ENCODE data around the gene JTB.
A peak's percentile ranks its signal among the peaks of the same experiment; 100 is the strongest.

JTB gene

GRCh38 chr1:153963850-153964331 lies 13.6 kb downstream of the JTB start:
- no peaks in the 10 kb centered on the region for H3K9me3 ChIP-seq (ENCODE audit: control insufficient read depth, low read length)
- H3K36me3 ChIP-seq (ENCODE audit: control insufficient read depth, insufficient read depth, low read length) = peaks cover 8% of the 10 kb centered on the region
- no peaks in the 10 kb centered on the region for H3K27me3 ChIP-seq (replicated peaks; ENCODE audit: control insufficient read depth, insufficient read depth, low read length, poor library complexity, severe bottlenecking)
- peak overlapping the region; percentile 71 for H3K4me3 ChIP-seq (ENCODE audit: insufficient read depth, low read depth, low read length, poor library complexity, severe bottlenecking)
- H3K27ac ChIP-seq (ENCODE audit: insufficient read depth, low read length, poor library complexity, severe bottlenecking) = peak overlapping the region; percentile 85
- DNase-seq = peak in 1 of 3 donors; percentile 13
- peaks cover 32% of the 10 kb centered on the region for H3K4me1 ChIP-seq (ENCODE audit: control insufficient read depth, insufficient read depth, low read length, poor library complexity, severe bottlenecking)

DNA sequence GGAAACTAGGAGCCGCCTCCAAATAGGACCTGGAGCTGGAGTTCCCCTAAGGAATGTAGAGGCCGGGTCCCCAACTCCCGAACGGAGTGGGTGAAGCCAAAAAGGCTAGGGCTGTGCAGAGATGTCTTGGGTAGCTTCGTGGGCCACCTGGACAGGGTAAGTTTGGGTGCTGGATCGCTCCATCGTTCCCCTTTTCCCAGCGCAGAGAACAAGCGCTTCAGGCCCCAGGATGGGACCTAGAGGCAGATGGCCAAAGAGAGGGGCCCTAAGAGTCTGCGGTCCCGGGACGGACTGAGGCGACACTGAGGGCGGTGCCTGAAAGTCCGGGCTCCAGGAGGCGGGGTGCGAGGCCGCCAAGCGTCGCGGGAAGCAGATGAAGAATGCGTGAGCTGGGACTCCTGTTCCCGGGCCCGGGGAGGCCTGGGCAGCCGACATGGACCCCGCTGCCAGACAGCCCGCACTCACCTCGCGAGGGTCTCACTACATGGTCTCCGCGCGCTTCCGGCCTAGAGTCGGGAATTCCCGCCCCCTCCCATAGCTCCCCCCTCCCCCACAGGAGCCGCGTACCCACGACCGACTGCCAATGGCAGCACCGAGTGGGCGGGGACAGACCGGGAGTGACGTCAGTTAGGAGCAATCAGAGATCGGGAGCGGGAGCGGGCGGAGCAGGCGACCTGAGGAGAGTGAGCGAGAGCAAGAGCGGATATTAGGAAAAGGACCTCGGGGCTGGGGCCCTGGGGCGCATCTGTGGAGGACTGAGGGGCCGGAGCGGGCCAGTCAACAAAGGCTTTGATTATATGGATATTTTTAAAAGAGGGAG lies 14.2 kb downstream of the JTB start, which contains the start of gene SLC39A1:
SLC39A1 (minus strand) TSS at position 508 of the 820 bp plus-strand sequence. CDS start 822 bp downstream, outside the sequence.
- DNase-seq = peak; percentile 91 to 96 (median 93)
- Histone ChIP-seq H3K4me1 (ENCODE audit: control insufficient read depth, insufficient read depth, low read length, poor library complexity, severe bottlenecking) (peaks cover 32% of the 10 kb centered on the region), H3K36me3 (ENCODE audit: control insufficient read depth, insufficient read depth, low read length) (peaks cover 8% of the 10 kb centered on the region), H3K27me3 (replicated peaks; ENCODE audit: control insufficient read depth, insufficient read depth, low read length, poor library complexity, severe bottlenecking) (no peaks in the 10 kb centered on the region), H3K27ac (ENCODE audit: insufficient read depth, low read length, poor library complexity, severe bottlenecking) (peak within 1 kb of the TSS; percentile 85), H3K4me3 (ENCODE audit: insufficient read depth, low read depth, low read length, poor library complexity, severe bottlenecking) (peak within 1 kb of the TSS; percentile 71), H3K9me3 (ENCODE audit: control insufficient read depth, low read length) (no peaks in the 10 kb centered on the region)

GRCh38 chr1:153962088-153963029 lies 15.1 kb downstream of the JTB start:
- no peaks in the 10 kb centered on the region for H3K27me3 ChIP-seq (replicated peaks; ENCODE audit: control insufficient read depth, insufficient read depth, low read length, poor library complexity, severe bottlenecking)
- DNase-seq = no peak
- H3K9me3 ChIP-seq (ENCODE audit: control insufficient read depth, low read length) = no peaks in the 10 kb centered on the region
- peak overlapping the region; percentile 71 for H3K4me3 ChIP-seq (ENCODE audit: insufficient read depth, low read depth, low read length, poor library complexity, severe bottlenecking)
- peaks cover 8% of the 10 kb centered on the region for H3K36me3 ChIP-seq (ENCODE audit: control insufficient read depth, insufficient read depth, low read length)
- peaks cover 28% of the 10 kb centered on the region for H3K4me1 ChIP-seq (ENCODE audit: control insufficient read depth, insufficient read depth, low read length, poor library complexity, severe bottlenecking)
- H3K27ac ChIP-seq (ENCODE audit: insufficient read depth, low read length, poor library complexity, severe bottlenecking) = peak overlapping the region; percentile 85

GRCh38 chr1:153961421-153961820 lies 16.1 kb downstream of the JTB start:
- H3K4me3 ChIP-seq (ENCODE audit: insufficient read depth, low read depth, low read length, poor library complexity, severe bottlenecking) = no peak overlapping the region
- H3K9me3 ChIP-seq (ENCODE audit: control insufficient read depth, low read length) = no peaks in the 10 kb centered on the region
- H3K27ac ChIP-seq (ENCODE audit: insufficient read depth, low read length, poor library complexity, severe bottlenecking) = no peak overlapping the region

GRCh38 chr1:153960206-153960605 lies 17.3 kb downstream of the JTB start:
- no peaks in the 10 kb centered on the region for H3K9me3 ChIP-seq (ENCODE audit: control insufficient read depth, low read length)
- H3K36me3 ChIP-seq (ENCODE audit: control insufficient read depth, insufficient read depth, low read length) = peaks cover 8% of the 10 kb centered on the region
- no peak overlapping the region for H3K4me3 ChIP-seq (ENCODE audit: insufficient read depth, low read depth, low read length, poor library complexity, severe bottlenecking)
- DNase-seq = no peak
- no peak overlapping the region for H3K27ac ChIP-seq (ENCODE audit: insufficient read depth, low read length, poor library complexity, severe bottlenecking)
- H3K27me3 ChIP-seq (replicated peaks; ENCODE audit: control insufficient read depth, insufficient read depth, low read length, poor library complexity, severe bottlenecking) = no peaks in the 10 kb centered on the region
- H3K4me1 ChIP-seq (ENCODE audit: control insufficient read depth, insufficient read depth, low read length, poor library complexity, severe bottlenecking) = peaks cover 39% of the 10 kb centered on the region

More at GRCh38 chr1:153961421-153961820, 16.1 kb downstream of the JTB start:
- H3K36me3 ChIP-seq (ENCODE audit: control insufficient read depth, insufficient read depth, low read length) = peaks cover 8% of the 10 kb centered on the region
- peaks cover 36% of the 10 kb centered on the region for H3K4me1 ChIP-seq (ENCODE audit: control insufficient read depth, insufficient read depth, low read length, poor library complexity, severe bottlenecking)
- H3K27me3 ChIP-seq (replicated peaks; ENCODE audit: control insufficient read depth, insufficient read depth, low read length, poor library complexity, severe bottlenecking) = no peaks in the 10 kb centered on the region
- no peak for DNase-seq

DNA sequence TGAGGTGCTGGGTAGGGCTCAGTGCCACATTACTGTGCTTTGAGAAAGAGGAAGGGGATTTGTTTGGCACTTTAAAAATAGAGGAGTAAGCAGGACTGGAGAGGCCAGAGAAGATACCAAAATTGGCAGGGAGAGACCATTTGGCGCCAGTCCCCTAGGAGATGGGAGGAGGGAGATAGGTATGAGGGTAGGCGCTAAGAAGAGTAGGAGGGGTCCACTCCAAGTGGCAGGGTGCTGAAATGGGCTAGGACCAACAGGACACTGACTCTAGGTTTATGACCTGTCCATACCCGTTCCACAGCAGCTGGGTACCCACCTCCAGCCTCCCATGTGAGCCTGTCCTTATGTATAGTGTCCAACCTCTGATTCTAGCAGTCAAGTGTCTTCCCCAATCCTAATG lies 18.0 kb downstream of the JTB start:
- DNase-seq = no peak
- peaks cover 13% of the 10 kb centered on the region for H3K36me3 ChIP-seq (ENCODE audit: control insufficient read depth, insufficient read depth, low read length)
- H3K4me1 ChIP-seq (ENCODE audit: control insufficient read depth, insufficient read depth, low read length, poor library complexity, severe bottlenecking) = peaks cover 39% of the 10 kb centered on the region
- no peaks in the 10 kb centered on the region for H3K9me3 ChIP-seq (ENCODE audit: control insufficient read depth, low read length)
- no peaks in the 10 kb centered on the region for H3K27me3 ChIP-seq (replicated peaks; ENCODE audit: control insufficient read depth, insufficient read depth, low read length, poor library complexity, severe bottlenecking)
- H3K4me3 ChIP-seq (ENCODE audit: insufficient read depth, low read depth, low read length, poor library complexity, severe bottlenecking) = no peak overlapping the region
- H3K27ac ChIP-seq (ENCODE audit: insufficient read depth, low read length, poor library complexity, severe bottlenecking) = peak overlapping the region; percentile 24

- Histone ChIP-seq H3K27me3 (replicated peaks; ENCODE audit: control insufficient read depth, insufficient read depth, low read length, poor library complexity, severe bottlenecking) (no peaks in the 10 kb centered on the region), H3K4me1 (ENCODE audit: control insufficient read depth, insufficient read depth, low read length, poor library complexity, severe bottlenecking) (peaks cover 34% of the 10 kb centered on the region), H3K9me3 (ENCODE audit: control insufficient read depth, low read length) (no peaks in the 10 kb centered on the region), H3K36me3 (ENCODE audit: control insufficient read depth, insufficient read depth, low read length) (peaks cover 18% of the 10 kb centered on the region), H3K27ac (ENCODE audit: insufficient read depth, low read length, poor library complexity, severe bottlenecking) (peak overlapping the region; percentile 91), H3K4me3 (ENCODE audit: insufficient read depth, low read depth, low read length, poor library complexity, severe bottlenecking) (peak overlapping the region; percentile 91)
- DNase-seq = no peak
Observed at GRCh38 chr1:153958961-153959260, 18.6 kb downstream of the JTB start.

DNA sequence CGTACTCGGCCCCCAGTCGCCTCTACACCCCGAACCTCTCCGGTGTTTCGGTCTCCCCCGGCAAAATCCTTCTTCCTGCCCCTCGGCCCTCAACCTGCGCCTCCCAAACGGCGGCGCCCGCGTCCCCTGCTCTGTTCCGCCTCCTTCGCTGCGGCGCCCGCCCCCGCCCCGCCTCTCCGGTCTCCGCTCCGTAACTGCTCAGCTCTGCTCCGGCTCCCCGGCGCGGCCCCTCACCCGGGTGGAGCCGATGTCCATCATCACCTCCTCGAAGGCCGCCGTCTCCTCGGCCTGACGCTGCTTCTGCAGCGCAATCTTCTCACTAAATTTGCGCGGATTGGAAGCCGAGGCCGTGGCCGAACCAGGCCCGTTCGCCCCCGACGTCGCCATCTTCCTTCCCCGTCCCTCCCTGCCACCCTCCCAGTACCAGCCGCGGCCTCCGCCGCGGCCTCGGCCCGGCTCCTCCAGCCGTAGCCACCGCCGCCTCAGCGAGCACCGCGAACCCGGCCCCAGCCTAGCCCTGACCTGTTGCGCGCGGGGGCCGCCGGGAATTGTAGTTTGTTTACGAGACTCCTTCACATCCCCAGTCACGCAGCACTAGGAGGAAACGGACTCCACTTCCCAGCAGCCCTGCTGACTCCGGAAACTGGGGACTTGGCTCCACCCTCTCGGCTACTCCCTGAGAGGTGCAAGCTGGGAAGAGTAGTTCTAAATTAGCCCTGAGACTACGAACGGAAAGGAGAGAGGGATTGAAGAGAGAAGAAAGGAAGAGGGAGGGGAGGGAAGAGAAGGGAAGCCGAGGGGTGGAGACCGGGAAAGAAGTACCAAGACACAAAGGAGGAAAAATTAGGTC lies 19.1 kb downstream of the JTB start, which contains the start of gene CRTC2:
CRTC2 (minus strand) TSS at position 502 of the 850 bp plus-strand sequence; CDS start at position 387, 115 bp downstream.
- peak within 1 kb of the TSS; percentile 91 for H3K4me3 ChIP-seq (ENCODE audit: insufficient read depth, low read depth, low read length, poor library complexity, severe bottlenecking)
- peaks cover 31% of the 10 kb centered on the region for H3K4me1 ChIP-seq (ENCODE audit: control insufficient read depth, insufficient read depth, low read length, poor library complexity, severe bottlenecking)
- H3K9me3 ChIP-seq (ENCODE audit: control insufficient read depth, low read length) = no peaks in the 10 kb centered on the region
- peak within 1 kb of the TSS; percentile 91 for H3K27ac ChIP-seq (ENCODE audit: insufficient read depth, low read length, poor library complexity, severe bottlenecking)
- H3K36me3 ChIP-seq (ENCODE audit: control insufficient read depth, insufficient read depth, low read length) = peaks cover 24% of the 10 kb centered on the region
- peak; percentile 90 to 96 (median 96) for DNase-seq
- no peaks in the 10 kb centered on the region for H3K27me3 ChIP-seq (replicated peaks; ENCODE audit: control insufficient read depth, insufficient read depth, low read length, poor library complexity, severe bottlenecking)

DNA sequence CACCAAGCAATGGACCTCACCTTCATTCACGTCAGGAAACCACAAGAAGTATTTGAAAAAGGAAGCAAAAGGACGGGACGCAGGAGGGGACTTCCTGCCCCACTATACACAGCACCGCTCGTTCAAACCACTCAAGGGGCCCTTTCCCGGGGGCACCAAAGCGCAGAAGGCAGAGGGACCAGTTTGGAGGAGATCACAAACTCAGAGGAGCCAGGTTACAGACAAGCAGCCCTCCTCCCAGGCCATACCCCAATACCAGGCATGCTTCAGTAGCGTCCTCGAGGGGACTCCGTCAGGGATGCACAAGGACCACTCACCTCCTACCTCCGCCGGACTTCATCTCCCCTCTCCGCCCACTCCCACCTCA lies 19.7 kb downstream of the JTB start:
- H3K27ac ChIP-seq (ENCODE audit: insufficient read depth, low read length, poor library complexity, severe bottlenecking) = peak overlapping the region; percentile 91
- H3K36me3 ChIP-seq (ENCODE audit: control insufficient read depth, insufficient read depth, low read length) = peaks cover 27% of the 10 kb centered on the region
- no peaks in the 10 kb centered on the region for H3K9me3 ChIP-seq (ENCODE audit: control insufficient read depth, low read length)
- DNase-seq = peak in 2 of 3 donors; percentile 27 to 38
- H3K4me1 ChIP-seq (ENCODE audit: control insufficient read depth, insufficient read depth, low read length, poor library complexity, severe bottlenecking) = peaks cover 27% of the 10 kb centered on the region
- peak overlapping the region; percentile 91 for H3K4me3 ChIP-seq (ENCODE audit: insufficient read depth, low read depth, low read length, poor library complexity, severe bottlenecking)
- H3K27me3 ChIP-seq (replicated peaks; ENCODE audit: control insufficient read depth, insufficient read depth, low read length, poor library complexity, severe bottlenecking) = no peaks in the 10 kb centered on the region
